Gastrocnemius medialis (tissue), 4 donors: ENCODE measurements around the gene SMYD1. TPM values are rescaled to one million over a fixed set of nuclear protein-coding genes. Genes with fewer than 3 reads are reported as not detected.

Experiments
- ATAC-seq, 2 donors: fragments of 150-250 bp; one replicate each; pipeline ENCODE4 v1.9.1; 2016
- DNase-seq, 2 donors: peaks; one replicate each; pipeline ENCODE4 v3.0.0-alpha.2; 2019
- H3K27ac ChIP-seq, 4 donors: fragments of 200-600 bp; sonication (generic); 1 replicate in 1 of 4; 2 replicates in 3 of 4; pipeline ENCODE4 v1.5.1; 2016 to 2018; ENCODE audit warnings: mild to moderate bottlenecking in 2 of 4, moderate library complexity in 1 of 4
- H3K27me3 ChIP-seq, 3 donors: fragments of 200-600 bp; sonication (generic) in 2 of 3; 1 replicate in 1 of 3; 2 replicates in 2 of 3; pipeline versions ENCODE4 v1.5.1 to v1.6.0; 2016 to 2019; ENCODE audit warnings: mild to moderate bottlenecking in 1 of 3, moderate library complexity in 1 of 3
- H3K36me3 ChIP-seq, 2 donors: fragments of 200-600 bp; sonication (generic) in 1 of 2; one replicate each; pipeline ENCODE4 v1.5.1; 2017 to 2018
- H3K4me1 ChIP-seq, 2 donors: fragments of 200-600 bp; sonication (generic) in 1 of 2; one replicate each; pipeline ENCODE4 v1.5.1; 2016 to 2017; ENCODE audit warnings: mild to moderate bottlenecking in 2 of 2
- H3K4me3 ChIP-seq, 4 donors: fragments of 200-600 bp; sonication (generic) in 3 of 4; 1 replicate in 1 of 4; 2 replicates in 3 of 4; pipeline ENCODE4 v1.5.1; 2016 to 2019; ENCODE audit warnings: mild to moderate bottlenecking in 2 of 4
- H3K9me3 ChIP-seq, 3 donors: fragments of 200-600 bp; sonication (generic) in 2 of 3; 1 replicate in 1 of 3; 2 replicates in 2 of 3; pipeline ENCODE4 v1.5.1; 2016 to 2019
- POLR2A ChIP-seq, 2 donors: fragments of 450-650 bp; IDR thresholded peaks; one replicate each; pipeline ENCODE4 v1.6.1; 2017; ENCODE audit warnings: antibody characterized with exemption in 2 of 2, mild to moderate bottlenecking in 2 of 2, moderate library complexity in 2 of 2
- in situ Hi-C, 4 donors: fragments of 200-750 bp; cut with MboI; loops; one replicate each; pipeline versions ENCODE4 v1.15.0 to v1.8.0; 2017; ENCODE audit warnings: low sequenced_read_pairs in 4 of 4
- intact Hi-C: fragments of 100-400 bp; cut with DNase I; formaldehyde crosslinking; loops from one replicate; pipeline ENCODE4 v1.15.1; 2023; ENCODE audit warnings: low total_unique reads
- total RNA-seq, 4 donors: library from RNA; depleted of rRNA; stranded (reverse); fragments of >200 nt; gene quantifications; one replicate each; pipeline versions ENCODE4 v1.1.0 to v1.2.3, GENCODE V29; 2016
- TF ChIP-seq, protein P1 (sequence below), 5 experiments: fragments of 450-650 bp in 3 of 5; fragments of 200-600 bp in 2 of 5; sonication (generic) in 2 of 5; IDR thresholded peaks in 4 of 5; conservative IDR thresholded peaks in 1 of 5; 1 replicate in 4 of 5; 2 replicates in 1 of 5; pipeline ENCODE4 v1.5.1; 2016 to 2019; ENCODE audit warnings: antibody characterized with exemption in 5 of 5, mild to moderate bottlenecking in 3 of 5, moderate library complexity in 3 of 5

Gene SMYD1
- total RNA-seq, 4 donors from 2014 or later, result 107 to 214 (median 147) TPM

DNA sequence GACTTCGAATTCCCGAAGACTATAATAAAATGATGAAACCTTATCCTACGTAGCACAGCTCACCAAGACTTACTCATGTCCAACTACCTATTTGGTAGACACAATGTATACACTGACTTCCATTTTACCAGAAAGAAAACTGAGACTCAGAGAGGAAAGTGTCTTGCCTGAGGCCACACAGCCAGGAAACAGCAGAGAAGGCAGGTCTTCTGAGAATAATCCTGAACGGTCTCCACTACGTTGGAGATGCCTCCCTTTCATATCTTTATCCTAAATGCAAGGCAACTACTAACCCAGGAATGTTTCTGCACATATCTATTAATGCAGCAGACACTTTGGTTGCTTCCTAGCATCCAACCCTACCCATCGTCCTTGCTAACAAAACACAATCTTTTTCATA lies 72.2 kb downstream of the SMYD1 start:
- Histone ChIP-seq H3K27me3 (no peaks in the 10 kb centered on the region), H3K4me1 (peaks cover 0 to 6% of the 10 kb centered on the region in 2 donors), H3K27ac (no peak overlapping the region), H3K36me3 (no peaks in the 10 kb centered on the region), H3K9me3 (no peaks in the 10 kb centered on the region), H3K4me3 (no peak overlapping the region)
- intact Hi-C loops, result no loop called here
- DNase-seq, result no peak
- no peak for ATAC-seq
- TF ChIP-seq POLR2A (IDR thresholded peaks at IDR 0.05), result no peak
- TF ChIP-seq, protein P1, sequence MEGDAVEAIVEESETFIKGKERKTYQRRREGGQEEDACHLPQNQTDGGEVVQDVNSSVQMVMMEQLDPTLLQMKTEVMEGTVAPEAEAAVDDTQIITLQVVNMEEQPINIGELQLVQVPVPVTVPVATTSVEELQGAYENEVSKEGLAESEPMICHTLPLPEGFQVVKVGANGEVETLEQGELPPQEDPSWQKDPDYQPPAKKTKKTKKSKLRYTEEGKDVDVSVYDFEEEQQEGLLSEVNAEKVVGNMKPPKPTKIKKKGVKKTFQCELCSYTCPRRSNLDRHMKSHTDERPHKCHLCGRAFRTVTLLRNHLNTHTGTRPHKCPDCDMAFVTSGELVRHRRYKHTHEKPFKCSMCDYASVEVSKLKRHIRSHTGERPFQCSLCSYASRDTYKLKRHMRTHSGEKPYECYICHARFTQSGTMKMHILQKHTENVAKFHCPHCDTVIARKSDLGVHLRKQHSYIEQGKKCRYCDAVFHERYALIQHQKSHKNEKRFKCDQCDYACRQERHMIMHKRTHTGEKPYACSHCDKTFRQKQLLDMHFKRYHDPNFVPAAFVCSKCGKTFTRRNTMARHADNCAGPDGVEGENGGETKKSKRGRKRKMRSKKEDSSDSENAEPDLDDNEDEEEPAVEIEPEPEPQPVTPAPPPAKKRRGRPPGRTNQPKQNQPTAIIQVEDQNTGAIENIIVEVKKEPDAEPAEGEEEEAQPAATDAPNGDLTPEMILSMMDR (IDR thresholded peaks at IDR 0.05 in 4 of 5, conservative IDR thresholded peaks at IDR 0.05 in 1 of 5), result no peak
- in situ Hi-C loops, result no loop called here

DNA sequence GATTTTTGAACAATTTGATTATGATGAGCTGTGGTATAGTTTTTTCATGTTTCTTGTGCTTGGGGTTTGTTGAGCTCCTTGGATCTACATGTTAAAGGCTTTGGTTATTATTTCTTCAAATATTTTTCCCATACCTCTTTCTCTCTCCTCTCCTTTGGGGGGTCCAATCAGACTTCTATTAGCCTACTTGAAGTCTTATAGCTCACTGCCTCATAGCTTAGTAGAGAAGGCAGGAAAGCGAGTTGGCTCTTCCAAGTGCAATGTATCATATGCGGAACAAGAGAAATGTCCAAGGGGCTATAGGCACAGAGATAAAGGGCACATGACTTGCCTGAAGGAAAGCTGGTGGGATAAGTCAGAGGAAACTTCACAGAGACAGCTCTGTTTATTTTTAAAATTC lies 74.3 kb downstream of the SMYD1 start:
- Histone ChIP-seq H3K36me3 (no peaks in the 10 kb centered on the region), H3K9me3 (no peaks in the 10 kb centered on the region), H3K4me1 (peaks cover 0 to 6% of the 10 kb centered on the region in 2 donors), H3K27me3 (no peaks in the 10 kb centered on the region), H3K27ac (no peak overlapping the region), H3K4me3 (no peak overlapping the region)
- DNase-seq (no peak), ATAC-seq (no peak)
- TF ChIP-seq POLR2A (IDR thresholded peaks at IDR 0.05), result no peak
- TF ChIP-seq, protein P1 (IDR thresholded peaks at IDR 0.05 in 4 of 5, conservative IDR thresholded peaks at IDR 0.05 in 1 of 5), result no peak
- in situ Hi-C loops (no loop called here), intact Hi-C loops (no loop called here)

GRCh38 chr2:88144271-88144670 lies 76.6 kb downstream of the SMYD1 start:
- DNase-seq (no peak), ATAC-seq (no peak)
- Histone ChIP-seq H3K4me1 (no peaks in the 10 kb centered on the region), H3K9me3 (no peaks in the 10 kb centered on the region), H3K27ac (no peak overlapping the region), H3K36me3 (no peaks in the 10 kb centered on the region), H3K27me3 (no peaks in the 10 kb centered on the region), H3K4me3 (no peak overlapping the region)
- in situ Hi-C loops, result no loop called here
- TF ChIP-seq POLR2A (IDR thresholded peaks at IDR 0.05), result no peak
- TF ChIP-seq, protein P1 (IDR thresholded peaks at IDR 0.05 in 4 of 5, conservative IDR thresholded peaks at IDR 0.05 in 1 of 5), result no peak
- intact Hi-C loops, result no loop called here

DNA sequence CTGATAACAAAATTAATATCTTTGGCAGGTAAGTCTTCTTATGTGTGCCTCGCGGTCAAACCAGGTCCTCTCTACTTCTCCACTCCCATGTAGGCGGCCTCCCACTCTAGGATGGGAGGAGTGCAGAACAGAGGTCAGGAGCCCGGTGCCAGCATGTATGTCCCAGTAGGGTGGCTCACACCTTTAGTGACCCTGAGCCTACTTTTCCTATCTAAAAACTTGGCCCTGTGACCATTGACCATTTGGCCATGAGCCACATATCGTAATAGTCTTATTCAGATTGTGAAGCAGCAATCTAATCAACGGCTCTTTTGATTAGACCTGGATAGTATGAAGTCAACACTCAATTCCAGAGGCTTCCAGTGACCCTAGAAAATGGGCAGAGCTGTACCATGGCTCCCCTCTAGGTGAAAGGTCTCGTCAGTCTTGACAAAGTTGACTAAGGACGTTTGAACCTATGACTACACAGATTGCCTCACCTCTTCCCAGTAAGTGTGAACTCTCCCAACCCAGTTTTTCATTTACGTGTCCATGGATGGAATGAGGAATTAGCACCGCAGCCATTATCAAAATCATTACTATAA lies 77.4 kb downstream of the SMYD1 start:
- ATAC-seq (no peak), DNase-seq (no peak)
- in situ Hi-C loops (no loop called here), intact Hi-C loops (no loop called here)
- Histone ChIP-seq H3K4me1 (no peaks in the 10 kb centered on the region), H3K27ac (no peak overlapping the region), H3K9me3 (no peaks in the 10 kb centered on the region), H3K27me3 (no peaks in the 10 kb centered on the region), H3K36me3 (no peaks in the 10 kb centered on the region), H3K4me3 (no peak overlapping the region)
- TF ChIP-seq, protein P1 (IDR thresholded peaks at IDR 0.05 in 4 of 5, conservative IDR thresholded peaks at IDR 0.05 in 1 of 5), result no peak
- no peak for TF ChIP-seq POLR2A (IDR thresholded peaks at IDR 0.05)

DNA sequence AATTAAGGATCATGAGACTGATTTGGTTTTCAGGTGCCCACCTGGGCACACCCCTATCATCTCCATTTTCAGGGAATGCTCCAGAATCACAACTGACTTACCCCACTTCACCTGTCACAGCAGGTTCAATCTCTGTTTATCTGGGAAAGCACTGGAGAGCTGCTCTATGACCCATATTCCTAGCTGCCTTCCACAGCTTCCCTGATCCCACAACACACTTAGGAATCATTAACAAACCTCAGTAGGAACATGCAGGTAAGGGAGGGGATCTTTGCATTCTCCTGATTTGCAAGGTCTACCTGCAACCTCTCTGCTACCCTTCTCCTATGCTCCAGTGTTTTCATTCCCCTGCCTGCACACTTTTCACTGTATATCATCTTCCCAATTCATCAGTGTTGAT lies 79.0 kb downstream of the SMYD1 start:
- no peak for TF ChIP-seq POLR2A (IDR thresholded peaks at IDR 0.05)
- TF ChIP-seq, protein P1 (IDR thresholded peaks at IDR 0.05 in 4 of 5, conservative IDR thresholded peaks at IDR 0.05 in 1 of 5), result no peak
- H3K27me3 ChIP-seq, result no peaks in the 10 kb centered on the region
- intact Hi-C loops, result no loop called here
- H3K9me3 ChIP-seq, result no peaks in the 10 kb centered on the region
- ATAC-seq (no peak), DNase-seq (no peak)
- no peaks in the 10 kb centered on the region for H3K36me3 ChIP-seq
- no peaks in the 10 kb centered on the region for H3K4me1 ChIP-seq
- no peak overlapping the region for H3K4me3 ChIP-seq
- no peak overlapping the region for H3K27ac ChIP-seq
- in situ Hi-C loops, result no loop called here
